Measurements from ENCODE around the gene PIP4K2B. TPM values are rescaled to one million over a fixed set of nuclear protein-coding genes. Genes with fewer than 3 reads are reported as not detected.
A peak's percentile ranks its signal among the peaks of the same experiment; 100 is the strongest.

The PIP4K2B gene
- total and polyA plus RNA-seq, 2 of the 8 experiments (the other 6 are each of a cell fraction or from before 2014, with no cell fraction given): 21.5 to 57.8 TPM

GRCh38 chr17:38725066-38725465, 74.3 kb downstream of the PIP4K2B start:
- TF ChIP-seq SP1 (IDR thresholded peaks at IDR 0.05; ENCODE audit: low read depth, low read length) (peak; percentile 48; the same call in 1 of the 2 replicates), MAX (IDR thresholded peaks at IDR 0.05) (peak; percentile 86), TEAD4 (IDR thresholded peaks at IDR 0.05; ENCODE audit: low read depth, low read length) (no peak)
- TF ChIP-seq, protein P1, sequence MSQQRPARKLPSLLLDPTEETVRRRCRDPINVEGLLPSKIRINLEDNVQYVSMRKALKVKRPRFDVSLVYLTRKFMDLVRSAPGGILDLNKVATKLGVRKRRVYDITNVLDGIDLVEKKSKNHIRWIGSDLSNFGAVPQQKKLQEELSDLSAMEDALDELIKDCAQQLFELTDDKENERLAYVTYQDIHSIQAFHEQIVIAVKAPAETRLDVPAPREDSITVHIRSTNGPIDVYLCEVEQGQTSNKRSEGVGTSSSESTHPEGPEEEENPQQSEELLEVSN (IDR thresholded peaks at IDR 0.05): peak; percentile 84
- H3K23ac ChIP-seq (ENCODE audit: insufficient read length): no peak overlapping the region
- peaks cover 2% of the 10 kb centered on the region; the same call in 1 of the 2 replicates for H3K23me2 ChIP-seq (ENCODE audit: low read depth, low read length)
- FAIRE-seq (no peak), DNase-seq (ENCODE audit: low read depth in 1 of 2, low spot score in 2 of 2) (no peak)
- H3K4ac ChIP-seq (replicated peaks; ENCODE audit: insufficient read length, low read depth, low read length): no peak overlapping the region
- no peaks in the 10 kb centered on the region for H3K79me1 ChIP-seq (ENCODE audit: low read depth, low read length)
- ChIA-PET CTCF (ENCODE audit: partially characterized antibody) (interaction anchor here (1.0 to 3.7 kb wide), 4 partner anchors 10 to 146 kb away, joined by 3 to 17 read pairs (median 14); no protein-coding TSS in a partner anchor), POLR2A (ENCODE audit: partially characterized antibody) (interaction anchor here (1.0 to 1.1 kb wide), 2 partner anchors 19 to 21 kb away, joined by 3 to 4 read pairs; no protein-coding TSS in a partner anchor)
- H3K18ac ChIP-seq (ENCODE audit: extremely low read depth, low read length): no peak overlapping the region
- peaks cover 0 to 26% (median 13%) of the 10 kb centered on the region in 4 experiments; a peak in 6 of 7 replicates for H3K27me3 ChIP-seq (replicated peaks in 1 of 4; ENCODE audit: control insufficient read depth in 3 of 4, extremely low read depth in 1 of 4, insufficient read depth in 3 of 4, low read length in 3 of 4)
- no peak overlapping the region for H3K9ac ChIP-seq (replicated peaks in 1 of 4; ENCODE audit: extremely low read depth in 1 of 4, low read depth in 3 of 4, low read length in 3 of 4)
- H3K4me1 ChIP-seq (replicated peaks in 1 of 4; ENCODE audit: control insufficient read depth in 3 of 4, insufficient read depth in 4 of 4, low read length in 3 of 4): peaks cover 2 to 8% (median 4%) of the 10 kb centered on the region in 4 experiments
- no peak overlapping the region for H2BK12ac ChIP-seq (ENCODE audit: low read depth, low read length)
- no peak overlapping the region for H2BK5ac ChIP-seq (ENCODE audit: low read depth, low read length)
- WGBS, 2 experiments (ENCODE audit: extremely low coverage in 1 of 2, insufficient coverage in 1 of 2, insufficient read length in 1 of 2, insufficient replicate concordance in 2 of 2, low coverage in 1 of 2, low lambda C conversion rate in 2 of 2, missing lambda C conversion rate in 1 of 2): 93% methylated on average over 10 of the region's 10 CpGs; no CpG with 5 or more reads in 1 of the 2 experiments
- H3K14ac ChIP-seq (ENCODE audit: insufficient read length): no peak overlapping the region
- no peak overlapping the region for H3K4me3 ChIP-seq (ENCODE audit: extremely low read depth in 1 of 4, insufficient read depth in 2 of 4, low read depth in 3 of 4, low read length in 4 of 4)
- H3K56ac ChIP-seq (replicated peaks; ENCODE audit: insufficient read length, low read depth, low read length): no peak overlapping the region
- no peak overlapping the region for H3K27ac ChIP-seq (ENCODE audit: low read depth, low read length)
- no peaks in the 10 kb centered on the region for H3K9me3 ChIP-seq (ENCODE audit: insufficient read depth in 2 of 2, low read depth in 1 of 2, low read length in 1 of 2)
- no peaks in the 10 kb centered on the region for H4K20me1 ChIP-seq (replicated peaks in 1 of 2; ENCODE audit: control insufficient read depth in 1 of 2, insufficient read depth in 2 of 2, low read length in 2 of 2)
- no peak overlapping the region for H2BK15ac ChIP-seq (ENCODE audit: low read length)
- H2AFZ ChIP-seq (ENCODE audit: low read length): no peak overlapping the region
- H4K91ac ChIP-seq (replicated peaks; ENCODE audit: insufficient read length, low read length): no peak overlapping the region
- H3K79me2 ChIP-seq (ENCODE audit: control insufficient read depth in 1 of 2, insufficient read depth in 2 of 2, low read length in 2 of 2): no peaks in the 10 kb centered on the region
- no peak overlapping the region for H2AK5ac ChIP-seq (ENCODE audit: low read depth, low read length)
- no peak overlapping the region for H2BK120ac ChIP-seq (replicated peaks; ENCODE audit: low read depth, low read length)
- no peak overlapping the region for H4K8ac ChIP-seq (ENCODE audit: extremely low read depth, insufficient read depth, low read length)
- no peak overlapping the region for H4K5ac ChIP-seq (ENCODE audit: insufficient read length, low read depth, low read length)
- no peak overlapping the region for H3K4me2 ChIP-seq (ENCODE audit: insufficient read depth in 1 of 2, low read depth in 2 of 2, low read length in 2 of 2)
- H2BK20ac ChIP-seq (ENCODE audit: low read length): no peak overlapping the region
- H3K36me3 ChIP-seq (ENCODE audit: control insufficient read depth in 2 of 4, insufficient read depth in 4 of 4, low read length in 3 of 4): no peaks in the 10 kb centered on the region

Measured in H1 (cell line).